ENCODE results near the gene TPK1.

- TF ChIP-seq CTCF (IDR thresholded peaks at IDR 0.05) = no peak
- TF ChIP-seq EZH2 (IDR thresholded peaks at IDR 0.05) = no peak
Measured at GRCh38 chr7:144524271-144524670, 311.6 kb downstream of the TPK1 start.

All from neural progenitor cell (in vitro differentiated cells).